HEK293 (cell line): Measurements from ENCODE around the gene DHRS3.

Experiments
- CTCF ChIA-PET: fragments of 350-600 bp; formaldehyde crosslinking; extraction: SDS; loops from one replicate; lab custom pipeline; 2021; ENCODE audit warnings: antibody characterized with exemption; lab: Yijun Ruan, JAX
- POLR2A ChIA-PET: fragments of 300-600 bp; formaldehyde crosslinking; extraction: SDS; loops from one replicate; lab custom pipeline; 2020; ENCODE audit warnings: antibody characterized with exemption, inconsistent platforms; lab: Yijun Ruan, JAX
- H3K27ac ChIP-seq: fragments of 200-500 bp; sonication (Bioruptor generic); 2 replicates; pipeline ENCODE4 v1.5.1; 2014; ENCODE audit warnings: low read depth, low read length, control low read depth, inconsistent platforms; ENCODE audit errors: extremely low read depth
- H3K36me3 ChIP-seq, 2 experiments: fragments of 200-500 bp in 1 of 2; sonication (Bioruptor generic) in 1 of 2; 1 replicate in 1 of 2; 2 replicates in 1 of 2; pipeline ENCODE4 v1.5.1; 2014 to 2017; ENCODE audit warnings: inconsistent platforms in 2 of 2, low read length in 2 of 2; ENCODE audit not compliant: control insufficient read depth in 2 of 2, insufficient read depth in 1 of 2
- H3K4me1 ChIP-seq: fragments of 200-500 bp; sonication (Bioruptor generic); 2 replicates; pipeline ENCODE4 v1.5.1; 2014; ENCODE audit warnings: mild to moderate bottlenecking, low read length, inconsistent platforms; ENCODE audit not compliant: control insufficient read depth, insufficient read depth
- H3K4me3 ChIP-seq: 2 replicates; pipeline ENCODE4 v1.5.1; 2011; ENCODE audit warnings: low read depth, mild to moderate bottlenecking, control low read depth, low read length, moderate library complexity
- H3K9me3 ChIP-seq: fragments of 200-500 bp; sonication (Bioruptor generic); 2 replicates; pipeline ENCODE4 v1.5.1; 2014; ENCODE audit warnings: low read depth, low read length, inconsistent platforms; ENCODE audit not compliant: control insufficient read depth, insufficient read depth
- EGR2 ChIP-seq: fragments of 450-650 bp; formaldehyde crosslinking; IDR thresholded peaks from 2 replicates; pipeline ENCODE4 v1.5.1; 2016; ENCODE audit warnings: low read depth, missing biosample characterization, missing genetic modification characterization
- OSR2 ChIP-seq: fragments of 450-650 bp; formaldehyde crosslinking; IDR thresholded peaks from 2 replicates; pipeline ENCODE4 v1.5.1; 2016; ENCODE audit warnings: missing biosample characterization, missing genetic modification characterization
- TSHZ1 ChIP-seq: fragments of 450-650 bp; formaldehyde crosslinking; IDR thresholded peaks from 2 replicates; pipeline ENCODE4 v1.5.1; 2016; ENCODE audit warnings: missing biosample characterization, missing genetic modification characterization, borderline replicate concordance
- YY2 ChIP-seq: fragments of 450-650 bp; formaldehyde crosslinking; IDR thresholded peaks from 2 replicates; pipeline ENCODE4 v1.5.1; 2016; ENCODE audit warnings: missing biosample characterization, missing genetic modification characterization
- ZNF169 ChIP-seq: fragments of 450-650 bp; formaldehyde crosslinking; IDR thresholded peaks from 2 replicates; pipeline ENCODE4 v1.5.1; 2016; ENCODE audit warnings: missing biosample characterization, missing genetic modification characterization
- ZNF292 ChIP-seq: fragments of 450-650 bp; formaldehyde crosslinking; IDR thresholded peaks from 2 replicates; pipeline ENCODE4 v1.5.1; 2016; ENCODE audit warnings: low read depth, missing biosample characterization, missing genetic modification characterization, borderline replicate concordance
- ZNF350 ChIP-seq: fragments of 450-650 bp; formaldehyde crosslinking; IDR thresholded peaks from 2 replicates; pipeline ENCODE4 v1.5.0; 2017; ENCODE audit warnings: missing biosample characterization, mild to moderate bottlenecking, missing genetic modification characterization
- ZNF391 ChIP-seq: fragments of 450-650 bp; formaldehyde crosslinking; IDR thresholded peaks from 2 replicates; pipeline ENCODE4 v1.5.1; 2016; ENCODE audit warnings: low read depth, missing biosample characterization, missing genetic modification characterization, borderline replicate concordance
- ZNF394 ChIP-seq: fragments of 450-650 bp; formaldehyde crosslinking; IDR thresholded peaks from 2 replicates; pipeline ENCODE4 v1.5.1; 2016; ENCODE audit warnings: missing biosample characterization, missing genetic modification characterization, mild to moderate bottlenecking, moderate library complexity, borderline replicate concordance
- ZNF555 ChIP-seq: fragments of 450-650 bp; formaldehyde crosslinking; conservative IDR thresholded peaks from 2 replicates; pipeline ENCODE4 v1.5.1; 2017; ENCODE audit warnings: missing biosample characterization, mild to moderate bottlenecking, missing genetic modification characterization, inconsistent platforms
- ZNF571 ChIP-seq: fragments of 450-650 bp; formaldehyde crosslinking; IDR thresholded peaks from 2 replicates; pipeline ENCODE4 v1.5.0; 2017; ENCODE audit warnings: missing biosample characterization, missing genetic modification characterization
- ZNF610 ChIP-seq: fragments of 450-650 bp; formaldehyde crosslinking; IDR thresholded peaks from 2 replicates; pipeline ENCODE4 v1.5.1; 2016; ENCODE audit warnings: missing biosample characterization, missing genetic modification characterization, borderline replicate concordance
- TF ChIP-seq, protein P1 (sequence below): fragments of 450-650 bp; formaldehyde crosslinking; IDR thresholded peaks from 2 replicates; pipeline ENCODE4 v1.5.1; 2016; ENCODE audit warnings: missing biosample characterization, missing genetic modification characterization, low read depth
- TF ChIP-seq, protein P2 (sequence below): fragments of 450-650 bp; formaldehyde crosslinking; IDR thresholded peaks from 2 replicates; pipeline ENCODE4 v1.5.1; 2016; ENCODE audit warnings: missing biosample characterization, missing genetic modification characterization

Gene DHRS3

DNA sequence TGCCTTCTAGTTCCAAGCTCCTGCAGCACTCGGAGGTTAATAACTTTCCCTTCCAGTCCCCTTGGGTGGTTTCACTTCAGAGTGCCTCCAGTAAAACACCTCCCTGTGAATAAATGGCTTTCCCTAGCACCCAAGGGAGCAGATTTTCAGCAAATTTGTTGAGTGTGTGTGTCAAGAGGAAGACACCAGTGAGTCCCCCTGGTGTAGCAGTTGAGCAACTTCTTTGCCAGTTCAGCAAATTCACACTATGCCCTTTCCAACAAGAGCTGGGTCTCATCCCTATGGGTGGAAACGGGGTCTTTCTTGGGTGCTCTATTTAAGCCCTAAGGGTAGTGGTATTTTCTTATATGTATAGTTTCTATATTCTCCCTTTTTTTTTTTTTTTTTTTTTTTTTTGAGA lies 25.1 kb upstream of the DHRS3 start:
- ChIA-PET CTCF (interaction anchor here (1.7 kb wide), 1 partner anchor 16 kb away, joined by 3 read pairs; no protein-coding TSS in a partner anchor), POLR2A (interaction anchor here (0.7 kb wide), 1 partner anchor 1084 kb away, joined by 6 read pairs; no protein-coding TSS in a partner anchor)
- TF ChIP-seq ZNF350 (tag by site-specific recombination) (no peak), ZNF610 (tag by site-specific recombination) (no peak), ZNF169 (tag by site-specific recombination) (no peak), OSR2 (tag by site-specific recombination) (no peak), EGR2 (no peak), ZNF394 (tag by site-specific recombination) (no peak)
- Histone ChIP-seq H3K9me3 (no peaks in the 10 kb centered on the region), H3K4me3 (no peak overlapping the region), H3K27ac (no peak overlapping the region), H3K4me1 (no peaks in the 10 kb centered on the region), H3K36me3 (no peaks in the 10 kb centered on the region)

DNA sequence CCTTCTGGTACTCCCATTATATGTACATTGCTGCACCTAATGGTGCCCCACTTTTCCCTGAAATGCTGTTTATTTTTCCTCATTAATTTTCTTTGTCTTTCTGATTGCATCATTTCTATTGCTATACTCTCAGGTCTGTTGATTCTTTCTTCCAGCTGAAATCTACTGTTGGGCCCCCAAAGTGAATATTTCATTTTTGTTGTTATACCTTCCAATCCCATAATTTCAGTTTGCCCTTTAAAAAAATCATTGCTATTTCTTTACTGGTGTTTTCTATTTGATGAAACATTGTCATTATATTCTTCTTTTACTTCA lies 22.9 kb upstream of the DHRS3 start:
- no peak for TF ChIP-seq ZNF571 (tag by site-specific recombination)
- TF ChIP-seq ZNF391 (tag by site-specific recombination) = no peak
- no peak for TF ChIP-seq YY2 (tag by site-specific recombination)
- no peak for TF ChIP-seq ZNF292 (tag by site-specific recombination)
- TF ChIP-seq, protein P1, sequence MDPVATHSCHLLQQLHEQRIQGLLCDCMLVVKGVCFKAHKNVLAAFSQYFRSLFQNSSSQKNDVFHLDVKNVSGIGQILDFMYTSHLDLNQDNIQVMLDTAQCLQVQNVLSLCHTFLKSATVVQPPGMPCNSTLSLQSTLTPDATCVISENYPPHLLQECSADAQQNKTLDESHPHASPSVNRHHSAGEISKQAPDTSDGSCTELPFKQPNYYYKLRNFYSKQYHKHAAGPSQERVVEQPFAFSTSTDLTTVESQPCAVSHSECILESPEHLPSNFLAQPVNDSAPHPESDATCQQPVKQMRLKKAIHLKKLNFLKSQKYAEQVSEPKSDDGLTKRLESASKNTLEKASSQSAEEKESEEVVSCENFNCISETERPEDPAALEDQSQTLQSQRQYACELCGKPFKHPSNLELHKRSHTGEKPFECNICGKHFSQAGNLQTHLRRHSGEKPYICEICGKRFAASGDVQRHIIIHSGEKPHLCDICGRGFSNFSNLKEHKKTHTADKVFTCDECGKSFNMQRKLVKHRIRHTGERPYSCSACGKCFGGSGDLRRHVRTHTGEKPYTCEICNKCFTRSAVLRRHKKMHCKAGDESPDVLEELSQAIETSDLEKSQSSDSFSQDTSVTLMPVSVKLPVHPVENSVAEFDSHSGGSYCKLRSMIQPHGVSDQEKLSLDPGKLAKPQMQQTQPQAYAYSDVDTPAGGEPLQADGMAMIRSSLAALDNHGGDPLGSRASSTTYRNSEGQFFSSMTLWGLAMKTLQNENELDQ (tag by site-specific recombination) = no peak
- no peak for TF ChIP-seq TSHZ1 (tag by site-specific recombination)
- no peak for TF ChIP-seq ZNF555 (tag by site-specific recombination)
- TF ChIP-seq, protein P2, sequence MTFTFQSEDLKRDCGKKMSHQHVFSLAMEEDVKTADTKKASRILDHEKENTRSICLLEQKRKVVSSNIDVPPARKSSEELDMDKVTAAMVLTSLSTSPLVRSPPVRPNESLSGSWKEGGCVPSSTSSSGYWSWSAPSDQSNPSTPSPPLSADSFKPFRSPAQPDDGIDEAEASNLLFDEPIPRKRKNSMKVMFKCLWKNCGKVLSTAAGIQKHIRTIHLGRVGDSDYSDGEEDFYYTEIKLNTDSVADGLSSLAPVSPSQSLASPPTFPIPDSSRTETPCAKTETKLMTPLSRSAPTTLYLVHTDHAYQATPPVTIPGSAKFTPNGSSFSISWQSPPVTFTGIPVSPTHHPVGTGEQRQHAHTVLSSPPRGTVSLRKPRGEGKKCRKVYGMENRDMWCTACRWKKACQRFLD = no peak
- H3K9me3 ChIP-seq = no peaks in the 10 kb centered on the region
- H3K4me1 ChIP-seq = no peaks in the 10 kb centered on the region
- ChIA-PET CTCF (interaction anchor here (0.7 to 3.3 kb wide), 2 partner anchors 18 to 20 kb away, joined by 3 to 11 read pairs; no protein-coding TSS in a partner anchor), POLR2A (no interaction called here)
- H3K27ac ChIP-seq = no peak overlapping the region
- no peaks in the 10 kb centered on the region for H3K36me3 ChIP-seq
- H3K4me3 ChIP-seq = no peak overlapping the region
